ENCODE measurements around the gene PRDM16. TPM values are rescaled to one million over a fixed set of nuclear protein-coding genes. Genes with fewer than 3 reads are reported as not detected.

PRDM16 gene
- polyA plus RNA-seq, 1 donor from 2014 or later = 0.21 TPM

GRCh38 chr1:3463013-3463385 lies 394.0 kb downstream of the PRDM16 start:
- Histone ChIP-seq H3K9me2 (ENCODE audit: insufficient read depth, low read length) (no peaks in the 10 kb centered on the region), H3K27ac (ENCODE audit: low read length) (no peak overlapping the region), H3K4me3 (ENCODE audit: low read length) (no peak overlapping the region)

GRCh38 chr1:3463408-3463863 lies 394.4 kb downstream of the PRDM16 start:
- no peaks in the 10 kb centered on the region for H3K9me2 ChIP-seq (ENCODE audit: insufficient read depth, low read length)
- no peak overlapping the region for H3K4me2 ChIP-seq (ENCODE audit: low read length)
- no peak overlapping the region for H3K9ac ChIP-seq (ENCODE audit: low read length)
- H3K9me3 ChIP-seq (ENCODE audit: low read length) = no peaks in the 10 kb centered on the region
- no peak overlapping the region for H2AFZ ChIP-seq (ENCODE audit: low read depth, low read length)
- TF ChIP-seq RAD21 (conservative IDR thresholded peaks at IDR 0.05) = no peak
- no peak for TF ChIP-seq TAF1 (IDR thresholded peaks at IDR 0.05; ENCODE audit: low read depth)
- no peak for TF ChIP-seq EP300 (conservative IDR thresholded peaks at IDR 0.05; ENCODE audit: poor library complexity, severe bottlenecking)
- no peak for TF ChIP-seq MXI1 (conservative IDR thresholded peaks at IDR 0.05; ENCODE audit: poor library complexity, severe bottlenecking)
- no peak for TF ChIP-seq EZH2 (IDR thresholded peaks at IDR 0.05; ENCODE audit: borderline replicate concordance, insufficient read depth, low read length, poor library complexity, severe bottlenecking)
- no peak for TF ChIP-seq SMC3 (conservative IDR thresholded peaks at IDR 0.05; ENCODE audit: poor library complexity)
- no peak for TF ChIP-seq POLR2AphosphoS5 (IDR thresholded peaks at IDR 0.05)
- TF ChIP-seq CTCF (IDR thresholded peaks at IDR 0.05; ENCODE audit: poor library complexity, severe bottlenecking) = no peak
- no peak for TF ChIP-seq REST (IDR thresholded peaks at IDR 0.05; ENCODE audit: borderline replicate concordance)
- no peaks in the 10 kb centered on the region for H3K36me3 ChIP-seq (ENCODE audit: insufficient read depth, low read length)
- no peaks in the 10 kb centered on the region for H3K27me3 ChIP-seq (ENCODE audit: insufficient read depth, low read depth, low read length)
- no peaks in the 10 kb centered on the region for H3F3A ChIP-seq (ENCODE audit: insufficient read depth, low read length, poor library complexity, severe bottlenecking)
- no peaks in the 10 kb centered on the region for H3K79me2 ChIP-seq (replicated peaks; ENCODE audit: insufficient read depth, low read length)
- H4K20me1 ChIP-seq (ENCODE audit: insufficient read depth) = no peaks in the 10 kb centered on the region
- H3K4me3 ChIP-seq (ENCODE audit: low read length) = no peak overlapping the region
- H3K27ac ChIP-seq (ENCODE audit: low read length) = no peak overlapping the region

More at GRCh38 chr1:3463013-3463385, 394.0 kb downstream of the PRDM16 start:
- no peak overlapping the region for H3K4me2 ChIP-seq (ENCODE audit: low read length)
- no peaks in the 10 kb centered on the region for H3F3A ChIP-seq (ENCODE audit: insufficient read depth, low read length, poor library complexity, severe bottlenecking)
- no peaks in the 10 kb centered on the region for H3K79me2 ChIP-seq (replicated peaks; ENCODE audit: insufficient read depth, low read length)
- H3K9me3 ChIP-seq (ENCODE audit: low read length) = no peaks in the 10 kb centered on the region
- no peaks in the 10 kb centered on the region for H3K36me3 ChIP-seq (ENCODE audit: insufficient read depth, low read length)
- H3K27me3 ChIP-seq (ENCODE audit: insufficient read depth, low read depth, low read length) = no peaks in the 10 kb centered on the region
- H4K20me1 ChIP-seq (ENCODE audit: insufficient read depth) = no peaks in the 10 kb centered on the region
- H2AFZ ChIP-seq (ENCODE audit: low read depth, low read length) = no peak overlapping the region
- no peak overlapping the region for H3K9ac ChIP-seq (ENCODE audit: low read length)
- TF ChIP-seq EP300 (conservative IDR thresholded peaks at IDR 0.05; ENCODE audit: poor library complexity, severe bottlenecking) (no peak), REST (IDR thresholded peaks at IDR 0.05; ENCODE audit: borderline replicate concordance) (no peak), POLR2AphosphoS5 (IDR thresholded peaks at IDR 0.05) (no peak)

All from neural cell (in vitro differentiated cells).